Lower lobe of right lung (tissue), 2 donors: ENCODE measurements around the gene JOSD2. TPM values are rescaled to one million over a fixed set of nuclear protein-coding genes. Genes with fewer than 3 reads are reported as not detected.

Source experiments
- ATAC-seq, 2 donors: fragments of 200-7000 bp; cut with Tn5 transposase; one replicate each; pipeline ENCODE4 v1.9.1; 2020 to 2022; ENCODE audit warnings: mild to moderate bottlenecking in 2 of 2, moderate library complexity in 2 of 2
- DNase-seq: peaks from one replicate; pipeline ENCODE4 v3.0.0-alpha.2; 2020
- H3K27ac ChIP-seq: fragments of 200-600 bp; one replicate; pipeline ENCODE4 v1.8.0; 2022
- H3K27me3 ChIP-seq: fragments of 200-600 bp; one replicate; pipeline ENCODE4 v1.8.0; 2022; ENCODE audit warnings: low read depth
- H3K36me3 ChIP-seq: fragments of 200-600 bp; one replicate; pipeline ENCODE4 v1.8.0; 2022; ENCODE audit warnings: mild to moderate bottlenecking
- H3K4me1 ChIP-seq: fragments of 200-600 bp; one replicate; pipeline ENCODE4 v1.8.0; 2022
- H3K4me3 ChIP-seq: fragments of 200-600 bp; one replicate; pipeline ENCODE4 v1.8.0; 2022; ENCODE audit warnings: mild to moderate bottlenecking
- H3K9me3 ChIP-seq: fragments of 200-600 bp; one replicate; pipeline ENCODE4 v1.8.0; 2022
- CTCF ChIP-seq: fragments of 200-600 bp; IDR thresholded peaks from one replicate; pipeline ENCODE4 v1.8.0; 2022; ENCODE audit warnings: antibody characterized with exemption, mild to moderate bottlenecking
- intact Hi-C: fragments of 100-400 bp; cut with DNase I; formaldehyde crosslinking; loops from one replicate; pipeline ENCODE4 v1.11.0; 2022
- total RNA-seq: library from RNA; stranded (reverse); fragmentation: NEBNext Ultra II Directional; extraction: Animal tissue kit (Norgen Biotek cat#: 25700); gene quantifications from one replicate; pipeline ENCODE4 v1.2.1, GENCODE V29; 2021
- donor health status: DM: no; HTN: yes; CAD: no; lungs with severe emphysema.

JOSD2 gene
- total RNA-seq, 1 donor from 2014 or later, result 40.4 TPM

GRCh38 chr19:50556282-50557008 is 45.5 kb upstream of the JOSD2 start:
- peak; percentile 76 to 78 for ATAC-seq
- no peaks in the 10 kb centered on the region for H3K36me3 ChIP-seq
- DNase-seq, result peak; percentile 81
- intact Hi-C loops, result no loop called here
- no peak overlapping the region for H3K27ac ChIP-seq
- H3K4me3 ChIP-seq, result peak overlapping the region; percentile 51
- no peaks in the 10 kb centered on the region for H3K9me3 ChIP-seq
- H3K27me3 ChIP-seq, result peaks cover 61% of the 10 kb centered on the region
- peak; percentile 71 for TF ChIP-seq CTCF
- H3K4me1 ChIP-seq, result peaks cover 6% of the 10 kb centered on the region

- H3K27ac ChIP-seq, result no peak overlapping the region
- H3K36me3 ChIP-seq, result no peaks in the 10 kb centered on the region
- no peak for TF ChIP-seq CTCF
- H3K4me3 ChIP-seq, result peak overlapping the region; percentile 51
- peaks cover 65% of the 10 kb centered on the region for H3K27me3 ChIP-seq
- no peaks in the 10 kb centered on the region for H3K9me3 ChIP-seq
- intact Hi-C loops, result no loop called here
- peaks cover 6% of the 10 kb centered on the region for H3K4me1 ChIP-seq
- no peak for ATAC-seq
- DNase-seq, result no peak
These were observed 44.7 kb upstream of the JOSD2 start for GRCh38 chr19:50555450-50556281.

- no peaks in the 10 kb centered on the region for H3K9me3 ChIP-seq
- no peak overlapping the region for H3K4me3 ChIP-seq
- no peak for TF ChIP-seq CTCF
- peaks cover 6% of the 10 kb centered on the region for H3K4me1 ChIP-seq
- DNase-seq (no peak), ATAC-seq (no peak)
- no peaks in the 10 kb centered on the region for H3K36me3 ChIP-seq
- no peak overlapping the region for H3K27ac ChIP-seq
- peaks cover 68% of the 10 kb centered on the region for H3K27me3 ChIP-seq
- intact Hi-C loops, result no loop called here
These were observed 44.0 kb upstream of the JOSD2 start for GRCh38 chr19:50555033-50555432.

GRCh38 chr19:50554212-50554611 is 43.2 kb upstream of the JOSD2 start:
- no peak for TF ChIP-seq CTCF
- Histone ChIP-seq H3K9me3 (no peaks in the 10 kb centered on the region), H3K27ac (no peak overlapping the region), H3K4me1 (peaks cover 6% of the 10 kb centered on the region), H3K27me3 (peaks cover 62% of the 10 kb centered on the region), H3K4me3 (no peak overlapping the region), H3K36me3 (no peaks in the 10 kb centered on the region)
- intact Hi-C loops, result no loop called here
- no peak for ATAC-seq
- DNase-seq, result no peak

GRCh38 chr19:50553134-50553703 is 42.2 kb upstream of the JOSD2 start:
- Histone ChIP-seq H3K4me3 (no peak overlapping the region), H3K4me1 (peaks cover 6% of the 10 kb centered on the region), H3K27ac (no peak overlapping the region), H3K27me3 (peaks cover 56% of the 10 kb centered on the region), H3K36me3 (no peaks in the 10 kb centered on the region), H3K9me3 (no peaks in the 10 kb centered on the region)
- no peak for DNase-seq
- intact Hi-C loops, result no loop called here
- ATAC-seq, result no peak
- no peak for TF ChIP-seq CTCF
